HG02610 (cell line): ENCODE results near the gene OXSR1.

Experiments used
- ATAC-seq: cut with Tn5 transposase; IDR thresholded peaks from one replicate; pipeline ENCODE4 v1.9.1; 2021; ENCODE audit warnings: mild to moderate bottlenecking, moderate library complexity; ENCODE audit not compliant: unreplicated experiment

The OXSR1 gene

DNA sequence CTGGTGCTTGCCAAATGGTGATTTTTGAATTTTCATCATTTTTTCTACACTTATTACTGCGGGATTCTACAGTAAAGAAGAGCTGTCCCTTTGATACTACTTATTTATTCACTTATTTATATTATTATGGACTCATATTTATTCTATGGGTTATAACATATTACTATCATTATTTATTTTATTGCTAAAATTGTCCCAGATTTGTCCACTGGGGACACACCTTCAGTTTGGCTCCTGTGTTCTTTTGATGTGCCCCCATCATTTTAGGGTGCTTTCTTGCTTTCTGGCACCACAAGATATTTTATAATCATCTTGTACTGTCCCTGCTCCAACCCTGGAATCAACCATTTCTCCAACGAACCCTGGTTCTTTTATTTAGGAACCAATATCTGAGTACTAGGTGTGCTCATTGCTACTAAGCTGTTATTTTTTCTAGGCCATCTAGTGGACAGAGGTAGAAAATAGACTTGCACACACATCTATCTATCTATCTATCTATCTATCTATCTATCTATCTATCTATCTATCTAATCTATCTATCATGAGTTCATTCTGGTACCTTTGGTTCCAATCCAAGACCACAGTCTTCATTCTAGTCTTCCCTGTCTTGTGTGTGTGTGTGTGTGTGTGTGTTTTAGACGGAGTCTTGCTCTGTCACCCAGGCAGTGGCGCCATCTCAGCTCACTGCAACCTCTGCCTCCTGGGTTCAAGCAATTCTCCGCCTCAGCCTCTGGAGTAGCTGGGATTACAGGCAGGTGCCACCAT, 132.8 kb downstream of the OXSR1 start:
- no peak for ATAC-seq
